HFF-Myc (cell line): ENCODE results near the gene ETNPPL.

ENCODE experiments used
- DNase-seq: peaks from one replicate; pipeline ENCODE4 v3.0.0-alpha.2; 2011; ENCODE audit warnings: low read depth; ENCODE audit errors: extremely low read depth
- H3K4me3 ChIP-seq: replicated peaks from 2 replicates; pipeline ENCODE4 v1.5.1; 2011; ENCODE audit warnings: low read depth, mild to moderate bottlenecking, control low read depth, low read length
- CTCF ChIP-seq: IDR thresholded peaks from 2 replicates; pipeline ENCODE4 v1.5.1; 2012; ENCODE audit warnings: mild to moderate bottlenecking, low read depth, low read length, control low read depth; ENCODE audit errors: missing control alignments

The ETNPPL gene

GRCh38 chr4:108693819-108694218 is 69.0 kb downstream of the ETNPPL start:
- DNase-seq: no peak
- no peak overlapping the region for H3K4me3 ChIP-seq

GRCh38 chr4:108693211-108693610 is 69.6 kb downstream of the ETNPPL start:
- no peak for TF ChIP-seq CTCF
- DNase-seq: no peak
- H3K4me3 ChIP-seq: no peak overlapping the region

More at GRCh38 chr4:108693819-108694218, 69.0 kb downstream of the ETNPPL start:
- no peak for TF ChIP-seq CTCF
